Astrocyte (in vitro differentiated cells and primary cell): Measurements from ENCODE around the gene STKLD1. TPM values are rescaled to one million over a fixed set of nuclear protein-coding genes. Genes with fewer than 3 reads are reported as not detected.

Experiments
- DNase-seq: peaks from one replicate; pipeline ENCODE4 v3.0.0-alpha.2; 2010; ENCODE audit warnings: low read depth
- FAIRE-seq: peaks from 2 replicates; lab custom pipeline; 2011; peaks lifted over from hg19 to GRCh38; lab: Jason Lieb, UNC
- H2AFZ ChIP-seq: 2 replicates; pipeline ENCODE4 v1.6.0; 2012; ENCODE audit warnings: low read depth, low read length, inconsistent platforms
- H3K27ac ChIP-seq: 2 replicates; pipeline ENCODE4 v1.5.1; 2011; ENCODE audit warnings: low read depth, low read length, inconsistent platforms
- H3K27me3 ChIP-seq: 2 replicates; pipeline ENCODE4 v1.6.0; 2011; ENCODE audit warnings: low read length, inconsistent platforms; ENCODE audit not compliant: insufficient read depth
- H3K36me3 ChIP-seq: 2 replicates; pipeline ENCODE4 v1.5.1; 2011; ENCODE audit warnings: low read length, inconsistent platforms; ENCODE audit not compliant: insufficient read depth
- H3K4me1 ChIP-seq: 2 replicates; pipeline ENCODE4 v1.5.1; 2011; ENCODE audit warnings: low read length, inconsistent platforms; ENCODE audit not compliant: insufficient read depth
- H3K4me2 ChIP-seq: 2 replicates; pipeline ENCODE4 v1.6.0; 2012; ENCODE audit warnings: low read length, inconsistent platforms
- H3K4me3 ChIP-seq: 2 replicates; pipeline ENCODE4 v1.5.1; 2011; ENCODE audit warnings: low read depth, mild to moderate bottlenecking, low read length, inconsistent platforms; ENCODE audit not compliant: insufficient read depth
- H3K79me2 ChIP-seq: 2 replicates; pipeline ENCODE4 v1.6.0; 2012; ENCODE audit warnings: mild to moderate bottlenecking, low read length, inconsistent platforms; ENCODE audit not compliant: insufficient read depth
- H3K9ac ChIP-seq: 2 replicates; pipeline ENCODE4 v1.6.0; 2012; ENCODE audit warnings: mild to moderate bottlenecking, low read length, inconsistent platforms
- H3K9me3 ChIP-seq: 2 replicates; pipeline ENCODE4 v1.5.1; 2012; ENCODE audit warnings: low read depth, mild to moderate bottlenecking, low read length, inconsistent platforms; ENCODE audit not compliant: insufficient read depth
- H4K20me1 ChIP-seq: 2 replicates; pipeline ENCODE4 v1.6.0; 2012; ENCODE audit warnings: low read length, inconsistent platforms; ENCODE audit not compliant: insufficient read depth
- H3K27ac Mint-ChIP-seq: one replicate; pipeline ENCODE4 v1.8.0; 2021; ENCODE audit warnings: mild to moderate bottlenecking, mixed read lengths; ENCODE audit not compliant: unreplicated experiment
- H3K27me3 Mint-ChIP-seq: one replicate; pipeline ENCODE4 v1.8.0; 2021; ENCODE audit warnings: low read depth, mixed read lengths; ENCODE audit not compliant: unreplicated experiment
- H3K36me3 Mint-ChIP-seq: one replicate; pipeline ENCODE4 v1.8.0; 2021; ENCODE audit warnings: low read depth, mixed read lengths; ENCODE audit not compliant: unreplicated experiment
- H3K4me1 Mint-ChIP-seq: one replicate; pipeline ENCODE4 v1.8.0; 2021; ENCODE audit warnings: low read depth, mixed read lengths; ENCODE audit not compliant: unreplicated experiment
- H3K4me3 Mint-ChIP-seq: one replicate; pipeline ENCODE4 v1.8.0; 2021; ENCODE audit warnings: mild to moderate bottlenecking, moderate library complexity, mixed read lengths; ENCODE audit not compliant: unreplicated experiment
- H3K9me3 Mint-ChIP-seq: one replicate; pipeline ENCODE4 v1.8.0; 2021; ENCODE audit warnings: mild to moderate bottlenecking, mixed read lengths; ENCODE audit not compliant: unreplicated experiment
- CTCF ChIP-seq: IDR thresholded peaks from 2 replicates; pipeline ENCODE4 v1.5.1; 2011; ENCODE audit warnings: low read depth, mild to moderate bottlenecking, inconsistent platforms, low read length, moderate library complexity; ENCODE audit not compliant: insufficient read depth
- EZH2 ChIP-seq: IDR thresholded peaks from 2 replicates; pipeline ENCODE4 v1.6.1; 2012; ENCODE audit warnings: mild to moderate bottlenecking, low read length, inconsistent platforms; ENCODE audit not compliant: insufficient read depth
- total RNA-seq: library from RNA; stranded (reverse); gene quantifications from 2 replicates; pipeline ENCODE4 v1.2.1, GENCODE V29; 2021

The STKLD1 gene
- total RNA-seq, 1 donor from 2014 or later: 0.82 TPM

GRCh38 chr9:133372144-133372543, 4.0 kb upstream of the STKLD1 start:
- peaks cover 82% of the 10 kb centered on the region for H4K20me1 ChIP-seq
- peaks cover 15% of the 10 kb centered on the region for H3K36me3 Mint-ChIP-seq
- H3K79me2 ChIP-seq: peaks cover 88% of the 10 kb centered on the region
- peak overlapping the region; percentile 44 for H3K9ac ChIP-seq
- H3K4me2 ChIP-seq: peak overlapping the region; percentile 75
- H3K4me1 Mint-ChIP-seq: peaks cover 48% of the 10 kb centered on the region
- H3K9me3 ChIP-seq: no peaks in the 10 kb centered on the region
- H3K27ac Mint-ChIP-seq: peak overlapping the region; percentile 34
- FAIRE-seq: no peak
- H3K4me1 ChIP-seq: peaks cover 46% of the 10 kb centered on the region
- peak overlapping the region; percentile 7 for H3K27ac ChIP-seq
- no peaks in the 10 kb centered on the region for H3K27me3 ChIP-seq
- TF ChIP-seq CTCF (no peak), EZH2 (no peak)
- no peak for DNase-seq
- H3K4me3 ChIP-seq: no peak overlapping the region
- no peak overlapping the region for H2AFZ ChIP-seq
- no peaks in the 10 kb centered on the region for H3K9me3 Mint-ChIP-seq
- H3K27me3 Mint-ChIP-seq: no peaks in the 10 kb centered on the region
- peak overlapping the region; percentile 20 for H3K4me3 Mint-ChIP-seq
- peaks cover 30% of the 10 kb centered on the region for H3K36me3 ChIP-seq

- peak overlapping the region; percentile 99 for H3K4me3 Mint-ChIP-seq
These were observed 1.5 kb upstream of the STKLD1 start for GRCh38 chr9:133374612-133375115.

More at GRCh38 chr9:133374612-133375115, 1.5 kb upstream of the STKLD1 start:
- Histone ChIP-seq H3K36me3 (peaks cover 24% of the 10 kb centered on the region), H3K27me3 (no peaks in the 10 kb centered on the region), H3K9me3 (no peaks in the 10 kb centered on the region), H2AFZ (no peak overlapping the region), H3K4me2 (peak overlapping the region; percentile 84), H4K20me1 (peaks cover 57% of the 10 kb centered on the region), H3K79me2 (peaks cover 62% of the 10 kb centered on the region), H3K4me1 (peaks cover 37% of the 10 kb centered on the region), H3K9ac (peak overlapping the region; percentile 99), H3K27ac (peak overlapping the region; percentile 92), H3K4me3 (peak overlapping the region; percentile 83)
- DNase-seq: peak; percentile 75
- Mint-ChIP-seq H3K4me1 (peaks cover 36% of the 10 kb centered on the region), H3K27me3 (no peaks in the 10 kb centered on the region), H3K9me3 (no peaks in the 10 kb centered on the region), H3K27ac (peak overlapping the region; percentile 99), H3K36me3 (peaks cover 11% of the 10 kb centered on the region)
- FAIRE-seq: no peak
- no peak for TF ChIP-seq CTCF
- no peak for TF ChIP-seq EZH2
